Lower lobe of right lung (tissue), 2 donors: ENCODE results near the gene IL4I1. TPM values are rescaled to one million over a fixed set of nuclear protein-coding genes. Genes with fewer than 3 reads are reported as not detected.

ENCODE experiments used
- ATAC-seq, 2 donors: fragments of 200-7000 bp; cut with Tn5 transposase; one replicate each; pipeline ENCODE4 v1.9.1; 2020 to 2022; ENCODE audit warnings: mild to moderate bottlenecking in 2 of 2, moderate library complexity in 2 of 2
- DNase-seq: peaks from one replicate; pipeline ENCODE4 v3.0.0-alpha.2; 2020
- H3K27ac ChIP-seq: fragments of 200-600 bp; one replicate; pipeline ENCODE4 v1.8.0; 2022
- H3K27me3 ChIP-seq: fragments of 200-600 bp; one replicate; pipeline ENCODE4 v1.8.0; 2022; ENCODE audit warnings: low read depth
- H3K36me3 ChIP-seq: fragments of 200-600 bp; one replicate; pipeline ENCODE4 v1.8.0; 2022; ENCODE audit warnings: mild to moderate bottlenecking
- H3K4me1 ChIP-seq: fragments of 200-600 bp; one replicate; pipeline ENCODE4 v1.8.0; 2022
- H3K4me3 ChIP-seq: fragments of 200-600 bp; one replicate; pipeline ENCODE4 v1.8.0; 2022; ENCODE audit warnings: mild to moderate bottlenecking
- H3K9me3 ChIP-seq: fragments of 200-600 bp; one replicate; pipeline ENCODE4 v1.8.0; 2022
- CTCF ChIP-seq: fragments of 200-600 bp; IDR thresholded peaks from one replicate; pipeline ENCODE4 v1.8.0; 2022; ENCODE audit warnings: antibody characterized with exemption, mild to moderate bottlenecking
- intact Hi-C: fragments of 100-400 bp; cut with DNase I; formaldehyde crosslinking; loops from one replicate; pipeline ENCODE4 v1.11.0; 2022
- total RNA-seq: library from RNA; stranded (reverse); fragmentation: NEBNext Ultra II Directional; extraction: Animal tissue kit (Norgen Biotek cat#: 25700); gene quantifications from one replicate; pipeline ENCODE4 v1.2.1, GENCODE V29; 2021
- donor health status: DM: no; HTN: yes; CAD: no; lungs with severe emphysema.

The IL4I1 gene
- total RNA-seq, 1 donor from 2014 or later = 1.6 TPM

GRCh38 chr19:49890349-49891311 lies 6.1 kb downstream of the IL4I1 start:
- DNase-seq (peak; percentile 71), ATAC-seq (peak; percentile 78 to 83)
- Histone ChIP-seq H3K9me3 (no peaks in the 10 kb centered on the region), H3K36me3 (peaks cover 14% of the 10 kb centered on the region), H3K27ac (no peak overlapping the region), H3K27me3 (peaks cover 3% of the 10 kb centered on the region), H3K4me3 (peak overlapping the region; percentile 53), H3K4me1 (peaks cover 10% of the 10 kb centered on the region)
- intact Hi-C loops = no loop called here
- TF ChIP-seq CTCF = no peak

GRCh38 chr19:49889687-49890348 lies 6.9 kb downstream of the IL4I1 start:
- Histone ChIP-seq H3K9me3 (no peaks in the 10 kb centered on the region), H3K27me3 (peaks cover 3% of the 10 kb centered on the region), H3K36me3 (peaks cover 22% of the 10 kb centered on the region), H3K4me1 (peaks cover 10% of the 10 kb centered on the region), H3K27ac (no peak overlapping the region), H3K4me3 (peak overlapping the region; percentile 53)
- DNase-seq = peak; percentile 86
- intact Hi-C loops = no loop called here
- ATAC-seq = peak; percentile 84 to 85
- peak; percentile 86 for TF ChIP-seq CTCF

GRCh38 chr19:49889038-49889686 lies 7.5 kb downstream of the IL4I1 start:
- H3K4me3 ChIP-seq = no peak overlapping the region
- no peak overlapping the region for H3K27ac ChIP-seq
- H3K4me1 ChIP-seq = peaks cover 10% of the 10 kb centered on the region
- TF ChIP-seq CTCF = no peak
- DNase-seq (no peak), ATAC-seq (no peak)
- intact Hi-C loops = no loop called here
- H3K36me3 ChIP-seq = peaks cover 29% of the 10 kb centered on the region
- no peaks in the 10 kb centered on the region for H3K9me3 ChIP-seq
- H3K27me3 ChIP-seq = peaks cover 3% of the 10 kb centered on the region

- H3K4me1 ChIP-seq = peaks cover 10% of the 10 kb centered on the region
- no peak for ATAC-seq
- no peak overlapping the region for H3K27ac ChIP-seq
- no peak overlapping the region for H3K4me3 ChIP-seq
- intact Hi-C loops = no loop called here
- peaks cover 3% of the 10 kb centered on the region for H3K27me3 ChIP-seq
- H3K9me3 ChIP-seq = no peaks in the 10 kb centered on the region
- peaks cover 36% of the 10 kb centered on the region for H3K36me3 ChIP-seq
- TF ChIP-seq CTCF = no peak
- DNase-seq = no peak
Measured at GRCh38 chr19:49888510-49888824, 8.2 kb downstream of the IL4I1 start.

- H3K27ac ChIP-seq = no peak overlapping the region
- H3K4me1 ChIP-seq = peaks cover 10% of the 10 kb centered on the region
- no peaks in the 10 kb centered on the region for H3K9me3 ChIP-seq
- intact Hi-C loops = no loop called here
- H3K4me3 ChIP-seq = no peak overlapping the region
- no peak for TF ChIP-seq CTCF
- peaks cover 3% of the 10 kb centered on the region for H3K27me3 ChIP-seq
- DNase-seq (no peak), ATAC-seq (no peak)
- peaks cover 41% of the 10 kb centered on the region for H3K36me3 ChIP-seq
Measured at GRCh38 chr19:49887665-49888509, 8.8 kb downstream of the IL4I1 start.
